A673 (cell line): Measurements from ENCODE around the gene PGLYRP3.

Source experiments
- EZH2 ChIP-seq: fragments of 200-600 bp; sonication (generic); IDR thresholded peaks from 2 replicates; pipeline ENCODE4 v1.6.1; 2017; ENCODE audit warnings: borderline replicate concordance, low read depth, mild to moderate bottlenecking, mixed read lengths, antibody characterized with exemption, low read length; ENCODE audit not compliant: poor library complexity, severe bottlenecking
- TF ChIP-seq, protein P1 (sequence below): fragments of 300-800, 200-600 bp; sonication (generic); conservative IDR thresholded peaks from 2 replicates; pipeline ENCODE4 v1.5.1; 2017; ENCODE audit warnings: low read depth, mild to moderate bottlenecking, antibody characterized with exemption, low read length, moderate library complexity, mixed read lengths

DNA sequence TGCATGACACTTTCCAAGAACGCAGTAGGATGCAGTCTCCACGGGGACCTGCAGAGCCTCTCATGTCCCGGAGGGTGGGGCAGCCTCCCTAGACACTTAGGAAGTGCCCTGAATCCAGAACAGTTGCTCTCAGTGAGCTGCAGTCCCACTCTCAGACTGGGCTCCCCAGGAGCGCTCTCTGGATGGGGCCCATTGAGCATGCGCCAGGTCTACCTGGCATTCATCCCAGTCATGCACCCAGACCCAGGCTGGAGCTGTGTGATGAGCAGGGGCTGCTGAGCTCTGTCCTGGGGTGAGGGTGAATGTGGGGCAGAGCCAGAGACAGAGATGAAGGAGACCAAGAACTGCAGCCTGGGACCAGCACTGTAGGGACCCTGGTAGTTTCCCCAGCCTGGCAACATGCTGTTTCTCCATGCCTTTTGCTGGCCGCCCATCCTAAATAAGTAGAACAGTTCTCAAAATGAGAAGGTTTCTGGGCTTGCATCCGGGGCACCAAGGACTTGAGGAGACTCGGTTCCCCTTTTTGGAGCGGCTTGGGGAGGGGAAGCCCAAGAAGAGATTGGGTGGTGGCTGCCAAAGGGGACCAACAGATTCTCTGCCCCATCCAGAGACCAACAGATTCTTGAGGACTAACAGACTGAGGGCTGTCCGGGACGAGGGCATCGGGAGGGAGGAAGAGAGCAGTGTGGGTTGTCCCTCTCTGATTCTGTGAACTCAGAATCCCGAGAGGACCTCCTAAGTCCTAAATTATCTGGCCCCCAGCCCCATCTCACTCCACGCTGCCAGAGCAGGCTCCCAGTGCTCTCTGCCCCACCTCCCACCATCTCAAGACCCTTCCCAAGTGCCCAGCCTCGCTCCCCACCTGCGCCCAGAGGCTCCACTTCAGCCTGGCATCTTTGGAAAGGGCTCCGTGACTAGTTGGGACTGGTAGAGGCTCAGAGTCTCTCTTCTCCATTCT lies 36.9 kb upstream of the PGLYRP3 start:
- TF ChIP-seq, protein P1, sequence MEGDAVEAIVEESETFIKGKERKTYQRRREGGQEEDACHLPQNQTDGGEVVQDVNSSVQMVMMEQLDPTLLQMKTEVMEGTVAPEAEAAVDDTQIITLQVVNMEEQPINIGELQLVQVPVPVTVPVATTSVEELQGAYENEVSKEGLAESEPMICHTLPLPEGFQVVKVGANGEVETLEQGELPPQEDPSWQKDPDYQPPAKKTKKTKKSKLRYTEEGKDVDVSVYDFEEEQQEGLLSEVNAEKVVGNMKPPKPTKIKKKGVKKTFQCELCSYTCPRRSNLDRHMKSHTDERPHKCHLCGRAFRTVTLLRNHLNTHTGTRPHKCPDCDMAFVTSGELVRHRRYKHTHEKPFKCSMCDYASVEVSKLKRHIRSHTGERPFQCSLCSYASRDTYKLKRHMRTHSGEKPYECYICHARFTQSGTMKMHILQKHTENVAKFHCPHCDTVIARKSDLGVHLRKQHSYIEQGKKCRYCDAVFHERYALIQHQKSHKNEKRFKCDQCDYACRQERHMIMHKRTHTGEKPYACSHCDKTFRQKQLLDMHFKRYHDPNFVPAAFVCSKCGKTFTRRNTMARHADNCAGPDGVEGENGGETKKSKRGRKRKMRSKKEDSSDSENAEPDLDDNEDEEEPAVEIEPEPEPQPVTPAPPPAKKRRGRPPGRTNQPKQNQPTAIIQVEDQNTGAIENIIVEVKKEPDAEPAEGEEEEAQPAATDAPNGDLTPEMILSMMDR = no peak
- no peak for TF ChIP-seq EZH2
